Hepatocyte (in vitro differentiated cells): ENCODE results near the gene SLC9A4.

Experiments
- CTCF ChIP-seq: fragments of 200-600 bp; sonication (generic); IDR thresholded peaks from 2 replicates; pipeline ENCODE4 v1.5.1; 2016; ENCODE audit warnings: antibody characterized with exemption, mild to moderate bottlenecking; ENCODE audit not compliant: poor library complexity
- EZH2 ChIP-seq: fragments of 200-600 bp; sonication (generic); IDR thresholded peaks from 2 replicates; pipeline ENCODE4 v1.6.1; 2016; ENCODE audit warnings: antibody characterized with exemption, mild to moderate bottlenecking, borderline replicate concordance
- EZH2phosphoT487 ChIP-seq: fragments of 200-600 bp; sonication (generic); IDR thresholded peaks from one replicate; pipeline ENCODE4 v1.6.1; 2018; ENCODE audit warnings: antibody characterized with exemption, mild to moderate bottlenecking, low read depth, moderate library complexity; ENCODE audit not compliant: unreplicated experiment, severe bottlenecking

GRCh38 chr2:102436323-102436722, 36.7 kb upstream of the SLC9A4 start:
- TF ChIP-seq EZH2 (no peak), CTCF (no peak), EZH2phosphoT487 (no peak)
